ENCODE results near the gene NFS1.
"Not testable (repeated sequence)": the region's sequence is repeated elsewhere in the genome, so short reads cannot be mapped to it uniquely, and the experiment has no call there.

The NFS1 gene

DNA sequence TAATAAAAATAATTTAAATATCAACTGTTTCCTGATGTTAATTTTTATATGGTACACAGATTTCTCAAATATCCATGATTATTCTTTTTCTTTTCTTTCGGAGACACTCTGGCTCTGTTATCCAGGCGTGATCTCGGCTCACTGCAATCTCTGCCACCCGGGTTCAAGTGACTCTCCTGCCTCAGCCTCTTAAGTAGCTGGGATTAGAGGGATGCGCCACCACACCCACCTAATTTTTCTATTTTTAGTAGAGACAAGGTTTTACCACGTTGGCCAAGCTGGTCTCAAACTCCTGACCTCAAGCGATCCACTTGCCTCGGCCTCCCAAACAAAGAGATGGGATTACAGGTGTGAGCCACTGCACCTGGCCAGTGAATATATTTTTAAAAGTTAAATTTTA, 20.6 kb upstream of the NFS1 start:
- DNase-seq (ENCODE audit: insufficient read length, low spot score) (no peak), FAIRE-seq (no peak)
- no peak for TF ChIP-seq TAF1 (IDR thresholded peaks at IDR 0.05; ENCODE audit: low read depth, low read length)
- TF ChIP-seq POU2F2 (IDR thresholded peaks at IDR 0.05; ENCODE audit: low read depth, low read length) = no peak
- no peak for TF ChIP-seq POLR2A (IDR thresholded peaks at IDR 0.05; ENCODE audit: low read depth, low read length)

DNA sequence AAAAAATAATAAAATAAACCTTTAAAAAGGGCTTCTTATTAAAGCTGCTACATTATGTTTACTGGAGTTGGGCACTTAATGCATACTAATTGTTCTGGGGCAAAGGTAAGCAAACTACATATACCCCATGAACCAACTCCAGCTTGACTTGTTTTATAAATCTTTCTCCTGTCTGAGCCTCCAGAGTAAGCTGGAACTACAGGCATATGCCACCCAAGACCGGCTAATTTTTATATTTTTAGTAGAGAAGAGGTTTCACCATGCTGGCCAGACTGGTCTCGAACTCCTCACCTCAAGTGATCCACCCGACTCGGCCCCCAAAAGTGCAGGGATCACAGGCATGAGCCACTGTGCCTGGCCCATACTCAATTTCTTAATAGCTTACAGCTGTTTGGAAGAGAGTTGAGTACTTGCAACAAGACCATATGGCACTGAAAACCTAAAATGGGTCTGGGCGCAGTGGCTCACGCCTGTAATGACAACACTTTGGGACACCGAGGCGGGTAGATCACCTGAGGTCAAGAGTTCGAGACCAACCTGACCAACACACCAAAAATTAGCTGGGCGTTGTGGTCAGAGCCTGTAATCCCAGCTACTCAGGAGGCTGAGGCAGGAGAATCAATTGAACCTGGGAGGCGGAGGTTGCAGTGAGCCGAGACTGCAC, 20.0 kb upstream of the NFS1 start:
- FAIRE-seq (no peak), DNase-seq (ENCODE audit: insufficient read length, low spot score) (no peak)
- TF ChIP-seq POLR2AphosphoS5 (IDR thresholded peaks at IDR 0.05; ENCODE audit: low read depth, low read length) (0 out of 2 replicates have a peak, but pooled peaks have one; percentile 14), TAF1 (IDR thresholded peaks at IDR 0.05; ENCODE audit: low read depth, low read length) (no peak)

DNA sequence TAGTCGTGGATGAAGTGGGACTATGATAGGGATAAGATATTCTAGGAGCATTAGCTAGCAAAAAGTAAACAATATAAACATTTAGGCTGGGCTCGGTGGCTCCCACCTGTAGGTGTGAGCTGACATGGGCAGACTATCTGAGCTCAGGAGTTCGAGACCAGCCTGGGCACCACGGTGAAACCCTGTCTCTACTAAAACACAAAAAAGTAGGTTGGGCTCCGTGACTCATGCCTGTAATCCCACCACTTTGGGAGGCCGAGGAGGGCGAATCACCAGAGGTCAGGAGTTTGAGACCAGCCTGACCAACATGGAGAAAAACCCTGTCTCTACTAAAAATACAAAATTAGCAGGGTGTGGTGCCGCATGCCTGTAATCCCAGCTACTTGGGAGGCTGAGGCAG, 19.2 kb upstream of the NFS1 start:
- DNase-seq (ENCODE audit: insufficient read length, low spot score); FAIRE-seq: not testable (repeated sequence)
- peak; percentile 32; the same call in 1 of the 2 replicates for TF ChIP-seq POLR2A (IDR thresholded peaks at IDR 0.05; ENCODE audit: low read depth, low read length)
- peak; percentile 55 for TF ChIP-seq POLR2AphosphoS5 (IDR thresholded peaks at IDR 0.05; ENCODE audit: low read depth, low read length)

DNA sequence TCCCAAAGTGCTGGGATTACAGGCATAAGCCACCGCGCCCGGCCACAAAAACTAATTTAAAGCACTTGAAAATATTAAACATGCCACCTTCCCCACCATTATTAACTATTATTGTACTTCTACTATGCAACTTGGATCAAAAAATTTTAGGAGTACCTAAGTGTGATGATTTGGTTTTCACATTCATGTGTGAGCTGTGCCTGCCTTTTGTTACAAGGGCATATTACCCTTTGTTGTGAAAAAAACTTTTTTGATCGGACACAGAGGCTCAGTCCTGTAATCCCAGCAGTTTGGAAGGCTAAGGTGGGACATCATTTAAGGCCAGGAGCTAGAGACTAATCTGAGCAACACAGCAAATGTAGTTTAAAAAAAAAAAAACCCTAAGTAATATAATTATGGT, 17.2 kb upstream of the NFS1 start:
- no peak for FAIRE-seq
- DNase-seq (ENCODE audit: insufficient read length, low spot score) = no peak
- TF ChIP-seq PAX5 (IDR thresholded peaks at IDR 0.05; ENCODE audit: insufficient read depth, low read length, severe bottlenecking) (no peak), SPI1 (IDR thresholded peaks at IDR 0.05; ENCODE audit: low read depth, low read length) (no peak), POLR2A (IDR thresholded peaks at IDR 0.05; ENCODE audit: low read depth, low read length) (no peak), TAF1 (IDR thresholded peaks at IDR 0.05; ENCODE audit: low read depth, low read length) (no peak), POLR2AphosphoS5 (IDR thresholded peaks at IDR 0.05; ENCODE audit: low read depth, low read length) (no peak), POU2F2 (IDR thresholded peaks at IDR 0.05; ENCODE audit: low read depth, low read length) (no peak)

DNA sequence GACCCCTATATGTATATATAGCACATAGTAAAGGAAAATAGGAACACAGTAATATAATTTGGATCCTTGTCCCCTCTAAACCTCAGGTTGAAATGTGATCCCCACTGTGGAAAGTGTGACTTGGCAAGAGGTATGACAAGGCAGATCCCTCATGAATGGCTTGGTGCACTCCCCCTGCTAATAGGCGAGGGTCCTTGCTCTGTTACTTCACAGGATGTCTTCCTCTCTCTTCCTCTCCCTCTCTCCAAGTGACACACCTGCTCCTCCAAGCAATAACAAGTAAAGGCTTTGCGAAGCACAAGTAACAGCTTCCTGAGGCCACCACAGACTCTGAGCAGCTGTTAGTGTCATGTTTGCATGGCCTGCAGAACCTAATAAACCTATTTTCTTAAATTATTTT, 16.5 kb upstream of the NFS1 start:
- FAIRE-seq (peak; percentile 51), DNase-seq (ENCODE audit: insufficient read length, low spot score) (no peak)
- TF ChIP-seq POLR2AphosphoS5 (IDR thresholded peaks at IDR 0.05; ENCODE audit: low read depth, low read length) = peak; percentile 34; the same call in 1 of the 2 replicates
- TF ChIP-seq TAF1 (IDR thresholded peaks at IDR 0.05; ENCODE audit: low read depth, low read length) = no peak

DNA sequence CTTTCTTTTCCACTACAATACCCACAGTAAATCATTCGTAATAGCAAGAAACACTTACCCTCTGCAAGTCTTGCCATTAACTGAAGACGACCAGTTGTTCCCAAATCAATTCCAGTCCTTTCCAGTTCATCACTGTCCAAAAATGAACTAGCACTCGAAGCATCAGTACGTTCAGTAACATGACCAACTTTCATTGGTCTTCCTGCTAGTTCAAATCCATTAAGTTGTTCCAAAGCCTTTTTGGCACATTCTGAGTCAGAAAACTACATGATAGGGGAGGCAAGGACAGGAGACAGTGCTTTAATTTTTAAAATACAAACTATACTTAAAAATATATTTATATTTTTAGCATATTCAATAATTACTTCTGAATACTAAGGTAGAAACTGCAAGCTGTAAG, 15.0 kb upstream of the NFS1 start:
- TF ChIP-seq POLR2AphosphoS5 (IDR thresholded peaks at IDR 0.05; ENCODE audit: low read depth, low read length) (peak; percentile 39; the same call in 1 of the 2 replicates), PAX5 (IDR thresholded peaks at IDR 0.05; ENCODE audit: insufficient read depth, low read length, severe bottlenecking) (no peak)
- FAIRE-seq (no peak), DNase-seq (ENCODE audit: insufficient read length, low spot score) (no peak)

DNA sequence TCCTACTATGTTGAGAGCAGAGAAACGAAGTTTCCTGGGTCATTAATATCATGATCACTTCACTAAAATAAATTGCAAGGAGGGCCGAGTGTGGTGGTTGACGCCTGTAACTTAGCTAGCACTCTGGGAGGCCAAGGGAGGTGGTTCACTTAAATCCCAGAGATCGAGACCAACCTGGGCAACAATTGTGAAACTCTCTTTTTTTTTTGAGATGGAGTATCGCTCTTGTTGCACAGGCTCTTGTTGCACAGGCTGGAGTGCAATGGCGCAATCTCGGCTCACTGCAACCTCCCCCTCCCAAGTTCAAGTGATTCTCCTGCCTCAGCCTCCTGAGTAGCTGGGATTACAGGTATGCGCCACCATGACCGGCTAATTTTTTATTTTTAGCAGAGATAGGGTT, 14.0 kb upstream of the NFS1 start:
- TF ChIP-seq POLR2AphosphoS5 (IDR thresholded peaks at IDR 0.05; ENCODE audit: low read depth, low read length) = peak; percentile 61; the same call in 1 of the 2 replicates
- DNase-seq (ENCODE audit: insufficient read length, low spot score); FAIRE-seq: not testable (repeated sequence)

DNA sequence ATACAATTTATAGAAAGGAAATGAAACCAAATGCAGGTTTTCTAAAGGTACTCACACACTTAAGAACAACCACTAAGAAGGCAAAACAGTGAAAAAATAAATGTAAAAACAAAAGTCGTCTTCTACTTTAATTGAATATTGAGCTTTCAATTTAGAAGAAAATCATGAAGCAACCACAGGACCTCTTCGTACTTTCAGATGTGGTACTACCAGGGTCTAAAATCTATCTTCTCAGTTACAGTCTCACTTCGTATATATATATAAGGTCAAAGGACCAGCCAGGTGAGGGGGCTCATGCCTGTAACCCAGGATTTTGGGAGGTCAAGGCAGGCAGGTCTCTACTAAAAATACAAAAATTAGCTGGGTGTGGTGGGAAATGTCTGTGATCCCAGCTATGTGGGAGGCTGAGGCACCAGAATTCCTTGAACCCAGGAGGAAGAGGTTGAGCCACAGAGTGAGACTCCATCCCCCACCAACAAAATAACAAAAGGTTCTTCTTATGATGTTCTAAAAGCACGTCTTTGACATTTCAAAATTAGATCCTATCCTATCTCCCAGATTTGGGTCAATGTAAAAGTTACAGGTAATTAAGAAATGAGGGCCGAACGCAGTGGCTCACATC, 12.5 kb upstream of the NFS1 start:
- FAIRE-seq (no peak), DNase-seq (ENCODE audit: insufficient read length, low spot score) (no peak)
- TF ChIP-seq POLR2AphosphoS5 (IDR thresholded peaks at IDR 0.05; ENCODE audit: low read depth, low read length) (no peak), SPI1 (IDR thresholded peaks at IDR 0.05; ENCODE audit: low read depth, low read length) (peak; percentile 70)

DNA sequence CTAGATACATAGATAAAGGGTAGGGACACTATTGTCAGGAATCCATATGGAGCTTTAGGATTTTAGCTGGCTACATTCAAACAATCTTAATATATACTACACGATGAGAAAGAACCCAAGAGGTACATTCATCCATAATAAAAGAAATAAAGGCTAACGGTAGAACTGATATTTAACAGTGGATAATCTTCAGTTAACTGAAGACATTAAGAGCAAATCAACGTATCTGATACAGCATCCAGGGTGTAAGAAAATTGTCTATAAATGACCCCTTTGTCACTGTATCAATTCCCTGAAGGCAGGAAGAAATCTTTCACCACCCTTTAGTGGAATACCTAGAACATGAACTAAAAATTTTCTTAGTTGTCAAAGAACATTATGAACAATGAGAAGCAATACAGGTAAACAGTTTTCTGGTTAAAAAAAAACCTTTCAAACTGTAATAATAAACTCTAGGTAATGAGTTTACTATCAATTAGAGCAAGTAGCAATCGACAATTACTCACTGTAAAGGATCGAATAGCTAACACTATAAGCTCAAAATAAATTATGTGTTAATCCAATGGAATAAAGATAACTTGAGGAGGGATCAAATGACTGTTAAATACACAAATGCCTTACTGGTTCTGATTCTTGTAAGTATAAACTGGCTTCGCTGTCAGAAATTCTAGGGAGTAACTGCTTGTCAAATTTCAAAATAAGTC, 11.9 kb upstream of the NFS1 start:
- TF ChIP-seq TAF1 (IDR thresholded peaks at IDR 0.05; ENCODE audit: low read depth, low read length) (no peak), POU2F2 (IDR thresholded peaks at IDR 0.05; ENCODE audit: low read depth, low read length) (no peak), POLR2AphosphoS5 (IDR thresholded peaks at IDR 0.05; ENCODE audit: low read depth, low read length) (no peak), PAX5 (IDR thresholded peaks at IDR 0.05; ENCODE audit: insufficient read depth, low read length, severe bottlenecking) (no peak), POLR2A (IDR thresholded peaks at IDR 0.05; ENCODE audit: low read depth, low read length) (no peak)
- FAIRE-seq (peak; percentile 9), DNase-seq (ENCODE audit: insufficient read length, low spot score) (no peak)

DNA sequence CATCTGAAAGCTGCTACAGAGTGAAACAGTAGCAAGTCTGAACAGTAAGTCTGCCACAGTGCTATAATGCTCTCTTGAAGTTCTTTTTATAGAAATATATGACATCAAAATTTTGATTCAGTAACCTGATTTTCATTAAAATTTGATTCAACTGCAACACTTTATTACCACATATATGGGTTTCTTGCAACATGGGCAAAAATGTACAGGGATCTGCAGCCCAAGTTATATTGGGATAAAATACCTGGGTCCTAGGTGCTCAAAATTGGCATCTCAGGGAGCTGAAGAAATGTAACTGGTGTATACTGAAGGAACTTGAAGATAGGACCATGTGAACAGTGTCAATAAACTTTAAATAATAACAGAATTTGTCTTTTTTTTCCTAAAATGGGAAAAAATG, 10.9 kb upstream of the NFS1 start:
- TF ChIP-seq SPI1 (IDR thresholded peaks at IDR 0.05; ENCODE audit: low read depth, low read length) (no peak), PAX5 (IDR thresholded peaks at IDR 0.05; ENCODE audit: insufficient read depth, low read length, severe bottlenecking) (no peak), POLR2AphosphoS5 (IDR thresholded peaks at IDR 0.05; ENCODE audit: low read depth, low read length) (no peak), TAF1 (IDR thresholded peaks at IDR 0.05; ENCODE audit: low read depth, low read length) (no peak), POLR2A (IDR thresholded peaks at IDR 0.05; ENCODE audit: low read depth, low read length) (no peak; the same call in 1 of the 2 replicates), POU2F2 (IDR thresholded peaks at IDR 0.05; ENCODE audit: low read depth, low read length) (no peak)
- no peak for DNase-seq (ENCODE audit: insufficient read length, low spot score)
- no peak for FAIRE-seq

DNA sequence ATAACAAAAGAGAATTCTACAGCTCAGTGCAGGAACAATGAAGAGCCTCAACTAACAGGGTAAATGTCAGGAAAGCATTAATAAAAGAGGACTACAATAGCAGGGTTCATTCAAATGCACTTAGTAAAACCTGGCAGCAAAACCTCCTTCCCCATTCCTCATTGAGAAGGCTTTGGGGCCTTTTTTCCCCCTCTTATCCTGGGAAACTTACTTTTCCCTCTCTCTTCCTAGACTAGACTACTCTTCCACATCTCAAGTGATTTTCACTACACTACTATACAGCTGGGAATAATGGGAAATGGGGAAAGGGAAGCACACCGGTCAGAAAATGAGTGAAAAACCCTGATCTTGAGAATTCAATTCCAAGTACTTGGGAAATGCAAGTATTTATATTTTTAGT, 10.1 kb upstream of the NFS1 start:
- DNase-seq (ENCODE audit: insufficient read length, low spot score) (no peak), FAIRE-seq (no peak)
- peak; percentile 72 for TF ChIP-seq POLR2AphosphoS5 (IDR thresholded peaks at IDR 0.05; ENCODE audit: low read depth, low read length)
- no peak for TF ChIP-seq TAF1 (IDR thresholded peaks at IDR 0.05; ENCODE audit: low read depth, low read length)
